CD4-positive, alpha-beta T cell treated with Interleukin-21 for 1 hour (primary cell): ENCODE results near the gene METRN.

Experiments
- DNase-seq: peaks from one replicate; pipeline ENCODE4 v3.0.0-alpha.2; 2020

METRN gene

DNA sequence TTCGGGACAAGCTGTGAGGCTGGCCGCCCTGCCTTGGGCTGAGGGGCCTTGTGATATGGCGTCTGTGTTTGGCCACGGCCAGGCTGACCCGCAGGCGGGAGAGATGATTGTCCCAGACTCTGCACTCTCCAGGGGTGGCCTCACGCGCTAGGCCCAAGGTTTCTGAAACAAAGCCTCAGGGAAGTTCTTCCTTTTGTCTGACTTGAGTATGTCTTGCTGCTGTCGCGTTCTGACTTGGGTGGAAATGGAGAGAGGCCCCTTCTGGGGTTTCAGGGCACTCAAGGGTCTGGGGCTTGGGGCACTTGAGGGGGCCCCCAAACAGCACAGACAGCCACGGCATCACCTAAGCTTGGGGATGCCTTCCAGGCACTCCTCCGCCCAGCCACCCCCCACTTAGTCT is 3.8 kb upstream of the METRN start:
- no peak for DNase-seq

GRCh38 chr16:711548-712320 is 3.2 kb upstream of the METRN start:
- DNase-seq, result peak; percentile 79

GRCh38 chr16:712740-713250 is 2.1 kb upstream of the METRN start:
- DNase-seq, result peak; percentile 58

GRCh38 chr16:714079-714478 is 839 bp upstream of the METRN start:
- no peak for DNase-seq

DNA sequence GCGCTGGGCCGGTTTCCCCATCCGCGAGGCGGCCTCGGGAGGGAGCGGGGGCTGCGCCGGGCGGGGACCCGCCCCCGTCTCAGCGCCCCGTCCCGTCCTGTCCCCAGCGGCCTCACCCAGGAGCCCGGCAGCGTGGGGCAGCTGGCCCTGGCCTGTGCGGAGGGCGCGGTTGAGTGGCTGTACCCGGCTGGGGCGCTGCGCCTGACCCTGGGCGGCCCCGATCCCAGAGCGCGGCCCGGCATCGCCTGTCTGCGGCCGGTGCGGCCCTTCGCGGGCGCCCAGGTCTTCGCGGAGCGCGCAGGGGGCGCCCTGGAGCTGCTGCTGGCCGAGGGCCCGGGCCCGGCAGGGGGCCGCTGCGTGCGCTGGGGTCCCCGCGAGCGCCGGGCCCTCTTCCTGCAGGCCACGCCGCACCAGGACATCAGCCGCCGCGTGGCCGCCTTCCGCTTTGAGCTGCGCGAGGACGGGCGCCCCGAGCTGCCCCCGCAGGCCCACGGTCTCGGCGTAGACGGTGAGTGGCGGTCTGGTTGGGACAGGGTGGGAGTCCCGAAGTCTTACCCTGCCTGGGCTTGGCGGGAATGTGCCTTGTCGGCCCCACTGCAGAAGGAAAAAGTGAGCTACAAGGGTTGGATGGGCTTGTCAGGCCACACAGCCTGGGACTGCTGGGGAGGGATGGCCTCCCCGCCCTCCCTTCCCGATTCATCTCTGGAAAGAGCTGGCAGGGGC is 720 bp downstream of the METRN start:
- DNase-seq, result no peak

- DNase-seq, result no peak
These were observed 1.3 kb downstream of the METRN start for GRCh38 chr16:716200-716568.

DNA sequence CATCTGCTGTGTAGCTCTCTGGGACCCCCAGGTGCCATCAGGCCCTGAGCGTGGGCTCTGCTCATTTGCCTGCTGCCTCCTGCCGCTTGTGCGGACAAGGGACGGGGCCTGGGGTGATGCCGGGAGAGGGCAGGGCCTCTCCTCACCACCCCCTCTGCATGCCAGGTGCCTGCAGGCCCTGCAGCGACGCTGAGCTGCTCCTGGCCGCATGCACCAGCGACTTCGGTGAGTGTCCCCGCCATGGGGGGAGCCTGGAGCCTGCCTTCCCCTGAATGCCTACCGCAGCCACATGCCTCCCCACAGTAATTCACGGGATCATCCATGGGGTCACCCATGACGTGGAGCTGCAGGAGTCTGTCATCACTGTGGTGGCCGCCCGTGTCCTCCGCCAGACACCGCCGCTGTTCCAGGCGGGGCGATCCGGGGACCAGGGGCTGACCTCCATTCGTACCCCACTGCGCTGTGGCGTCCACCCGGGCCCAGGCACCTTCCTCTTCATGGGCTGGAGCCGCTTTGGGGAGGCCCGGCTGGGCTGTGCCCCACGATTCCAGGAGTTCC is 1.9 kb downstream of the METRN start:
- no peak for DNase-seq

- DNase-seq, result no peak
These were observed 2.7 kb downstream of the METRN start for GRCh38 chr16:717450-718245.

DNA sequence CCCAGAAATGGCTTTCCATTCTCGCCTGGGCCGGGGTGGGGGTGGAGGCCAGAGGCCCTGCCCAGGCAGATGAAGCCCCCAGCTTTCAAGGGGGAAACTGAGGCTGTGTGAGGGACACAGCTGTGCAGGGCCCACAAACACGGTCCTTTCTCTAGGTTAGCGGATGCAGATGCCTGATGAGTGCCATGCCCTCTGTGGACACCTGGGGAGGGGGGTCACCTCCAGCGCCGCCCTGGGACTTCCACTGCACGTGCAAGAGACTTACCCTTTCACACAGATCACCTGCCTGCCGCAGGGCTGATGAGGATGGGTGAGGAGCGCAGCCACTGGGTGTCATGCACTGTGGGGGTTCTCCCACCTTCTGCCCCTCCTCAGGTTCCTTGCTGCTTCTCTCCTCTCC is 3.5 kb downstream of the METRN start:
- no peak for DNase-seq

GRCh38 chr16:718922-719321 is 4.0 kb downstream of the METRN start:
- DNase-seq, result no peak

- no peak for DNase-seq
These were observed 5.0 kb downstream of the METRN start for GRCh38 chr16:719815-720446.

GRCh38 chr16:720447-720989 is 5.6 kb downstream of the METRN start:
- DNase-seq, result peak; percentile 42

DNA sequence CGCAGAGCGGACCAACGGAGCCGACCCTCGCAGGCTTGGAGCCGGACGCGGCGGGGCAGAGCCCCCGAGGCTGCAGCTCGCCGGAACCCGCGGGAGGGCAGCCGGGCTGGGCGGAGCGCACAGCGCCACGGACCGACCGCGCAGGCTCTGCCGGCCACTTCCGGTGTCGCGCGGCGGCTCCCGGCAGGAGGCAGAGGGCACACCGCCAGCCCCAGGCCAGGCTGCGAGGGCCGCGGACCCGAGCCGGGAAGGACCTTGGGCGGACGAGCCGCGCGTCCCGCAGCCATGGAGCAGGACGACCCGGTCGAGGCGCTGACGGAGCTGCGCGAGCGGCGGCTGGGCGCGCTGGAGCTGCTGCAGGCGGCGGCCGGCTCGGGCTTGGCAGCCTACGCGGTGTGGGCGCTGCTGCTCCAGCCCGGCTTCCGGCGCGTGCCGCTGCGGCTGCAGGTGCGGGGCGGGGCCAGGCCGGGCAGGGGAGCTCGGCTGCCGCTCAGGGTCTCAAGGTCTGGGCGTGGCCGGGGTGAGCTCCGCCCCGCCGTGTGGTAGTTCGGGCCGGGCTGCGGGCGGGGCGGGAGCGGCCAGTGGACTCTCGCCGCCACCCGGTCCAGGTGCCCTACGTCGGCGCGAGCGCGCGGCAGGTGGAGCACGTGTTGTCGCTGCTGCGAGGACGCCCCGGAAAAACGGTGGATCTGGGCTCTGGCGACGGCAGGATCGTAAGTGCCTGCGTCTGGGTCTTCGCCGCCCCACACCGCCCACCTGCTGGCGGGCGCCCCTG is 6.3 kb downstream of the METRN start, which contains the start of gene ANTKMT:
TSS of gene ANTKMT (plus strand) at position 157 of the 775 bp plus-strand sequence. CDS start at position 286, 129 bp downstream.
- DNase-seq, result peak; percentile 83

- peak; percentile 39 for DNase-seq
These were observed 7.0 kb downstream of the METRN start for GRCh38 chr16:721765-722540.

DNA sequence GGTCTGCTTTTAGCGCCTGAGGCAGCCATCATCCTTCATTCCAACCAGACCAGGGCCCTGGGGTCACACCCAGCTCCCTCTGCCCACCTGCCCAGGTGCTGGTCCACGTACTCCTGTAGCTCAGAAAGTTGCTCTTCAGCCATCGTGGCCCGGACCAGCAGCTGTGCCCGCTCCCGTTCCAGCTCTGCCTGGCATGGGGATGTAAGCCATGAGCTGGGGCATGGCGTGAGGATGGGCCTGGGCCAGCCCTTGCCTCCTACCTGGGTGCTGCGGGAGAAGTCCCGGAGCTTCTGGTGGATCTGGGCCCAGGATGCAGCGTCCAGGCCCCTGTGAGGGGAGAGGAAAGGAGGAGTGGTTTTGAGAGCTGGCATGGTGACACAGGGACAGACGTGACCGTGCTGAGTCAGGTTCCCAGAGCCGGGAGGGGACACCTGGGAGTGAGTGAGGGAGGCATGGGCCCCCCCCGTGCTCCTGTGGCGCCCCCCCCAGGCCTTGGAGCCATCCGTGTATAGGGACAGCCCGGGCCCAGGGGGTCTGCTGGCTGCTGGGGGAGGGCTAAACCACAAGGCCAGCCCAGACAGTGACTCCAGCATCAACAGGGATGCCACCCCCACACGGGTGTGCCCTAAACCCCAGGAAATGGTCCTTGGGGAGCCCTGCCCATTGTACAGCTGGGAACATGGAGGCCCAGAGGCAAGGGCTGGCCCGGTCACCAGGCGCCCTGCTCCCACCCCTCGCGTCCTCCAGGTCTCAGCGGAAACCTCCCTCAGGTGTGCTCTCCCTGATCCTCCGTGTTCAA is 8.1 kb downstream of the METRN start:
- DNase-seq, result no peak

- DNase-seq, result no peak
These were observed 8.8 kb downstream of the METRN start for GRCh38 chr16:723695-724094.

DNA sequence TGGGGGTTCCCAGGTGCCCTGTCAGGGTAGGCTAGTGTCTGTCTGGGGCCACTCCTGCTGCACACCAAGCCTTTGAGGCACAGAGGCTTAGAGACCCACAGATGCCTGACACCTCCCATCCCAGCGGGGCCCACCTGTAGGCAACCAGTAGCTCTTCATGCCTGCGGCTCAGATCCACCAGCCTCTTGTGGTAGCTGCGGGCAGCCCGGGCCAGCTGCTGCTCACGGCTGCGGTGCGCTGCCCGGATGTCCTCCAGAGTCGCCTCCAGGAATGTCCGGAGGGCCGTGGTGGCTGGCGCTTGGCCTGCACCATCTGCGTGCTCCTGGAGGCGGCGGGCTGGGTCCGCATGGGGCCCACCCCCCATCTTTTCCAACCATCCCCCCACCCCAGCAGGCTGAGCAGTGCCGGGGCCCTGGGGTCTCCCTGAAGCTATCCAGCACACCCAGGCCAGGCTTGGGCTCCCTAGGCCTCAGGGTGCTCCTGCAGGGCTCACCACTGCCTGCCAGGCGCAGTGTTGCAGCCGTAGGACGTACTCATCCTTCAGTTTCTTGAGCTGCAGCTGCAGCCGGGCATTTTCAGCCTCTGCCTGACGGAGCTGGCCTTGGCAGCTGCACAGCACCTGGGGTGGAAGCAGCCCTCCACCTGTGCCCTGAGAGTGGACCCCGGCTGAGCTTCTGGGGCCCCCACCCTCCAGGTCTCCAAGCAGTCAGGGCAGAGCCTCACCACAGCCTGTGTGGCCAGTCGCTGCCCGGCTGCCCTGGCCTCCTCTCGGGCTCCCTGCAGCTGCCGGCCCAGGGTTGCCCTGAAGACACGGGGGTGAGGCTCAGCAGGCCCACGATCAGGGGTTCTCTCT is 9.5 kb downstream of the METRN start:
- no peak for DNase-seq

- no peak for DNase-seq
These were observed 10.1 kb downstream of the METRN start for GRCh38 chr16:725041-725376.
